CD4-positive, alpha-beta memory T cell (primary cell): ENCODE results near the gene COL27A1. TPM values are rescaled to one million over a fixed set of nuclear protein-coding genes. Genes with fewer than 3 reads are reported as not detected.
"Not testable (repeated sequence)": the region's sequence is repeated elsewhere in the genome, so short reads cannot be mapped to it uniquely, and the experiment has no call there.

Source experiments
- CTCF ChIA-PET: fragments of 350-600 bp; sonication (Branson Sonifier 250); formaldehyde crosslinking; loops from one replicate; lab custom pipeline; 2021; ENCODE audit warnings: inconsistent platforms; ENCODE audit not compliant: partially characterized antibody; lab: Charles Lee
- POLR2A ChIA-PET: fragments of 350-600 bp; sonication (Branson Sonifier 250); formaldehyde crosslinking; loops from one replicate; lab custom pipeline; 2021; ENCODE audit not compliant: partially characterized antibody; lab: Charles Lee
- DNase-seq, 5 donors: peaks; one replicate each; pipeline versions ENCODE4 v3.0.0 to v3.0.0-alpha.2; 2020 to 2022; ENCODE audit warnings: mixed read lengths in 1 of 5
- H3K27ac ChIP-seq: one replicate; pipeline ENCODE4 v1.7.0; 2013; ENCODE audit warnings: low read depth, low read length
- H3K27me3 ChIP-seq: 2 replicates; pipeline ENCODE4 v1.7.0; 2013; ENCODE audit warnings: mild to moderate bottlenecking, low read length, moderate library complexity; ENCODE audit not compliant: insufficient read depth
- H3K36me3 ChIP-seq: 2 replicates; pipeline ENCODE4 v1.7.0; 2013; ENCODE audit warnings: mild to moderate bottlenecking, low read length, moderate library complexity; ENCODE audit not compliant: insufficient read depth
- H3K4me1 ChIP-seq: 2 replicates; pipeline ENCODE4 v1.7.0; 2013; ENCODE audit warnings: mild to moderate bottlenecking, low read length, moderate library complexity; ENCODE audit not compliant: insufficient read depth
- H3K4me3 ChIP-seq, 2 donors: one replicate each; pipeline ENCODE4 v1.7.0; 2013; ENCODE audit warnings: low read length in 2 of 2, mild to moderate bottlenecking in 1 of 2
- H3K9me3 ChIP-seq, 2 donors: one replicate each; pipeline ENCODE4 v1.7.0; 2013; ENCODE audit warnings: low read length in 2 of 2, control low read depth in 1 of 2; ENCODE audit not compliant: control insufficient read depth in 1 of 2
- H3K27ac Mint-ChIP-seq, 7 donors: one replicate each; pipeline ENCODE4 v1.8.0; 2020 to 2021; ENCODE audit warnings: mixed read lengths in 7 of 7, mild to moderate bottlenecking in 6 of 7, inconsistent platforms in 3 of 7, moderate library complexity in 3 of 7
- H3K27me3 Mint-ChIP-seq, 2 donors: one replicate each; pipeline ENCODE4 v1.8.0; 2020 to 2021; ENCODE audit warnings: mixed read lengths in 2 of 2
- H3K36me3 Mint-ChIP-seq, 2 donors: one replicate each; pipeline ENCODE4 v1.8.0; 2020 to 2021; ENCODE audit warnings: mixed read lengths in 2 of 2, inconsistent platforms in 1 of 2, mild to moderate bottlenecking in 1 of 2
- H3K4me1 Mint-ChIP-seq, 4 donors: one replicate each; pipeline ENCODE4 v1.8.0; 2020 to 2021; ENCODE audit warnings: mixed read lengths in 4 of 4, mild to moderate bottlenecking in 1 of 4
- H3K4me3 Mint-ChIP-seq, 8 donors: one replicate each; pipeline ENCODE4 v1.8.0; 2020 to 2021; ENCODE audit warnings: mixed read lengths in 8 of 8, mild to moderate bottlenecking in 7 of 8, moderate library complexity in 6 of 8, inconsistent platforms in 3 of 8
- H3K9me3 Mint-ChIP-seq, 8 donors: one replicate each; pipeline ENCODE4 v1.8.0; 2020 to 2021; ENCODE audit warnings: mixed read lengths in 8 of 8, mild to moderate bottlenecking in 5 of 8, inconsistent platforms in 3 of 8, moderate library complexity in 1 of 8
- intact Hi-C: fragments of 100-400 bp; cut with micrococcal nuclease; formaldehyde crosslinking; loops from one replicate; pipeline ENCODE4 v1.15.1; 2023
- polyA plus RNA-seq, 2 donors: library from polyadenylated mRNA; unstranded; fragments of 300-500 nt; fragmentation: Illumina TruSeq; gene quantifications; one replicate each; pipeline ENCODE4 v1.2.3, GENCODE V29; 2021
- total RNA-seq, 2 experiments: library from RNA; stranded (reverse); gene quantifications; one replicate each; pipeline ENCODE4 v1.2.3, GENCODE V29; 2021

Gene COL27A1
- total and polyA plus RNA-seq, 4 experiments from 2014 or later, result 1.3 TPM; not detected in 2

DNA sequence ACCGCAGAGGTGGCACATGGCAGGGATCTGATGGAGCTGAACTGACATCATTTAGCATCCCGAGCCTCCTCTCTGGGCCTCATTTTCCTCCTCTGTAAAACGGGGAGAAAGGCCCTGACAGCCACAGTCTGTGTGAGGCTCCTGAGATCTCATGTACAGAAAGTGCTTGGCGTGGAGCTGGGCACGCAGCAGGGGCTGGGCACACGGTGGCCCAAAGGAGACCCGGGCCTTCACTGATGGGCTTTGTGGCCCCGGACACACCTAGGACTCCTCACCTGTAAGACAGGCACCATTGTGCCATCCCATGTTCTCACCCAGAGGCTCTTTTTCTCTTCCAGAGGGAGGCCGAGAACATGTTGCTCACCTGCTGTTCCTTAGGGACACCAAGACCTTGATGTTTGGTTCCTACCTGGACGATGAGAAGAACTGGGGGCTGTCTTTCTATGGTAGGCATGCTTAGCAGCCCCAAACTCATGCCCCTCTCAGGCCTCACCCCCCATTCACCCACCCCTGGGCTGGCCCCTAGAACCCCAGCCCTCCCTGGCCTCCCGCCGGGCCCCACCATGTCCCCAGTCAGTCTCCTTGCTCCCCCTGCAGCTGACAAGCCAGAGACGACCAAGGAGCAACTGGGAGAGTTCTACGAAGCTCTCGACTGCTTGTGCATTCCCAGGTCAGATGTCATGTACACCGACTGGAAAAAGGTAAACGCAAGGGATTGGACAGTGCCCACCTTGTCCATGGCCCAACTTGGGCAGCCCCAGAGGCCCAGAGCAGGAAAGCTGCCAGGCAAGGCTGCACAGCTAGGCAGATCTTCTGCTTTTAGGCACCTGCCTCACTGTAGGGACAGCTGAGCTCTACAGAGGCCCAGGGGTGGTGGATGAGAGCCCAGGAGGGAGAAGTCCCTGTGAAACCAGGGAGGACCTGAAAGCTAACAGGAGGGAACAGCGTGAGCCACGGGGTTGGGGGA lies 176.2 kb downstream of the COL27A1 start:
- H3K9me3 Mint-ChIP-seq, H3K27me3 ChIP-seq, H3K4me1 ChIP-seq, H3K4me3 ChIP-seq, H3K9me3 ChIP-seq, H3K27me3 Mint-ChIP-seq, H3K27ac ChIP-seq, DNase-seq: not testable (repeated sequence)
- intact Hi-C loops, result loop anchor here (10.0 kb wide), 1 partner anchor 173 kb away; the partner anchor contains the start of gene WHRN
- ChIA-PET CTCF (interaction anchor here (1.3 kb wide), 1 partner anchor 71 kb away, joined by 3 read pairs; no protein-coding TSS in a partner anchor), POLR2A (interaction anchor here (0.9 to 1.7 kb wide), 9 partner anchors 13 to 261 kb away, joined by 3 to 9 read pairs (median 4); partner anchors contain the start of genes AKNA and ATP6V1G1)
- Mint-ChIP-seq H3K36me3 (peaks cover 17% of the 10 kb centered on the region in 2 donors), H3K27ac (peak overlapping the region in 6 of 7 donors; percentile 13 to 93 (median 57)), H3K4me1 (peaks cover 9 to 28% (median 17%) of the 10 kb centered on the region in 4 donors), H3K4me3 (peak overlapping the region in 1 of 8 donors; percentile 6)
- peaks cover 10% of the 10 kb centered on the region for H3K36me3 ChIP-seq

DNA sequence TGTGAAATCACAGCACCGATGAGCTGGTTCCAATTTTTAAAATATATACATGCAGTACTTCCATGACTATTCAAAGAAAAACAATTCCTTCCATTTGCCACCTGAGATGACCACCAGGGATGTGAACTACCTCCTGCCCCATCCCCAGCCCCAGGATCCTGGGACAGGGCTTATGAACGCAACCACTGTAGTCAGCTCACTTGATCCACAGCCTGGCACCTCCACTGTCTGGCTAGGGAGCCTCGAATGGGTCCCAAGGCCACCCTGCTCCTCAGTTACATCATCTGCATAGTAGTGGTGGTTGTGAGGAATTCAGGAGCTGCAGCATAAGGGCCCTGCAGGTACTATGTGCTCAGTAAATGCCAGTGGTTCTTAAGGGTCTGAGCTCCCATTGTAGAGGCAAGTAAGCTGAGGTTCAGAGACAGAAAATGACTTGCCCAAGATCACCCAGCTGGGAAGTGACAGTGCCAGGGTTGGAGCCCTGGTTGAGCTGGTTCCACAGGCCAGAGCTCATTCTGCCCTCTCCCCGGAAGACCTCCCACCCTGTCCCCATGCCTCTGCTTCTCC lies 177.2 kb downstream of the COL27A1 start:
- Mint-ChIP-seq H3K36me3 (peaks cover 25 to 26% of the 10 kb centered on the region in 2 donors), H3K4me1 (peaks cover 9 to 28% (median 17%) of the 10 kb centered on the region in 4 donors), H3K4me3 (peak overlapping the region in 1 of 8 donors; percentile 61), H3K27ac (peak overlapping the region in 6 of 7 donors; percentile 25 to 81 (median 64))
- H3K9me3 Mint-ChIP-seq, DNase-seq, H3K27me3 ChIP-seq, H3K9me3 ChIP-seq, H3K4me3 ChIP-seq, H3K27me3 Mint-ChIP-seq, H3K4me1 ChIP-seq, H3K27ac ChIP-seq: not testable (repeated sequence)
- intact Hi-C loops, result loop anchor here (10.0 kb wide), 1 partner anchor 172 kb away; the partner anchor contains the start of gene WHRN
- H3K36me3 ChIP-seq, result peaks cover 17% of the 10 kb centered on the region
- ChIA-PET POLR2A (interaction anchor here (0.9 to 1.7 kb wide), 8 partner anchors 12 to 255 kb away, joined by 3 to 9 read pairs (median 4); partner anchors contain the start of genes AKNA and ATP6V1G1), CTCF (interaction anchor here (1.3 kb wide), 1 partner anchor 70 kb away, joined by 3 read pairs; no protein-coding TSS in a partner anchor)

DNA sequence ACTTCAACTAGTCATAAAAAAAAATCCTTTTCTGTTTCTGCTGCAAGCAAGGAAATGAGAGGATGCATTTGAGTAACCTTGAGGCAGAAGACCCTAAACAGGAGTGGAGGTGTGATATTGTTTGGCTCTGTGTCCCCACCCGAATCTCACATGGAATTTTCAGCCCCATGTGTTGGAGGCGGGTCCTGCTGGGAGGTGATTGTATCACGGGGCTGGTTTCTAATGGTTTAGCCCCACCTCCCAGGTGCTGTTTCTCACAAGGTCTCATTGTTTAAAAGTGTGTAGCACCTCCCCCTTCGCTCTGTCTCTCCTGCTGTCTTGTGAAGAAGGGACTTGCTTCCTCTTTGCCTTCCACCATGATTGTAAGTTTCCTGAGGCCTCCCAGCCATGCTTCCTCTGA lies 178.4 kb downstream of the COL27A1 start:
- H3K27ac ChIP-seq, H3K9me3 Mint-ChIP-seq, H3K4me3 Mint-ChIP-seq, H3K4me3 ChIP-seq, CTCF ChIA-PET, POLR2A ChIA-PET, H3K4me1 ChIP-seq, H3K9me3 ChIP-seq, H3K27me3 ChIP-seq, H3K27ac Mint-ChIP-seq, H3K27me3 Mint-ChIP-seq, DNase-seq: not testable (repeated sequence)
- Mint-ChIP-seq H3K4me1 (peaks cover 10 to 28% (median 17%) of the 10 kb centered on the region in 4 donors), H3K36me3 (peaks cover 32 to 38% of the 10 kb centered on the region in 2 donors)
- peaks cover 28% of the 10 kb centered on the region for H3K36me3 ChIP-seq
- intact Hi-C loops, result loop anchor here (10.0 kb wide), 1 partner anchor 171 kb away; the partner anchor contains the start of gene WHRN

DNA sequence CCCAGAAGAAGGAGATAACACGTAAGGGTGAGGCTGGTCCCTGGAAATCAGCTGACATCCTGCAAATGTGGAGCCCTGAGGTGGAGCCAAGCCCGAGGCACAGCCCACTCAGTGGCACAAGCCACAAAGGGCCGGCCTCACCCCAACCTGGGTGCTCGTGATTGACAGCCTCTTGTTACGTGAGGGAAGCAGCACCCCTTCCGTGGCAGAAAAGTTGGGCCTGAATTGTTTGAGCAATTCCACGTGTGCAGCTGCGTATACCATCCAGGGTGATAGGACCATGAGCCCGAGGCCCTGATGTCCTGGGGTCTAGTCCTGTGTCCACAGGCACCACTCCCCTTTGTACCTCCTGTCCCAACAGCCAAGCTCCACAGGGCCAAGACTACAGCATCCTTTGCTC lies 179.2 kb downstream of the COL27A1 start:
- H3K36me3 ChIP-seq, result peaks cover 36% of the 10 kb centered on the region
- intact Hi-C loops, result loop anchor here (10.0 kb wide), 1 partner anchor 170 kb away; the partner anchor contains the start of gene WHRN
- no peak overlapping the region for H3K27ac ChIP-seq
- Mint-ChIP-seq H3K27me3 (no peaks in the 10 kb centered on the region), H3K4me1 (peaks cover 10 to 35% (median 17%) of the 10 kb centered on the region in 4 donors), H3K27ac (peak overlapping the region in 1 of 7 donors; percentile 5), H3K36me3 (peaks cover 40 to 46% of the 10 kb centered on the region in 2 donors), H3K9me3 (peaks cover 0 to 6% (median 0%) of the 10 kb centered on the region in 8 donors), H3K4me3 (no peak overlapping the region)
- POLR2A ChIA-PET, result interaction anchor here (0.6 kb wide), 1 partner anchor 70 kb away, joined by 3 read pairs; no protein-coding TSS in a partner anchor
- no peak for DNase-seq
- no peaks in the 10 kb centered on the region for H3K9me3 ChIP-seq
- no peaks in the 10 kb centered on the region for H3K27me3 ChIP-seq
- no peaks in the 10 kb centered on the region for H3K4me1 ChIP-seq
- CTCF ChIA-PET, result no interaction called here
- H3K4me3 ChIP-seq, result no peak overlapping the region

DNA sequence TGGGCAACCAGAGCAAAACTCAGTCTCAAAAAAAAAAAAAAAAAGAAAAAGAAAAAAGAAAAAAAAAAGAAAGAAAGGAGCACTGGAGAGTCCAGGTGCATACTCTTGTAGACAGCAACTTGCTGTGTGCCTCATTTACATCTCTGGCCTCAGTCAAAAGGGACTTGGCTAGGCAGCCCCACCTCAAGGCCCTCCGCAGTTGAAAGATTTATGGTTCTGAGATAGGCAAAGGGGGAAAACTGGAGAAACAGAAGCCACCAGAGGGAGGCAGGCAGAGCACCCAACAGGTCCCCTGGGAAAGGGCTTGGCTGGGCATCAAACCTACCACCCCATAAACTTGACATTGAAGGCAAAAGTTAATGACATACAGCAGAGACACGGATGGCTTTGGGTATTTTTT lies 180.4 kb downstream of the COL27A1 start:
- peaks cover 12 to 34% (median 15%) of the 10 kb centered on the region in 4 donors for H3K4me1 Mint-ChIP-seq
- peaks cover 0 to 3% (median 0%) of the 10 kb centered on the region in 8 donors for H3K9me3 Mint-ChIP-seq
- DNase-seq, result no peak
- Histone ChIP-seq H3K27ac (no peak overlapping the region), H3K9me3 (no peaks in the 10 kb centered on the region), H3K4me1 (no peaks in the 10 kb centered on the region), H3K36me3 (peaks cover 48% of the 10 kb centered on the region), H3K27me3 (no peaks in the 10 kb centered on the region), H3K4me3 (no peak overlapping the region)
- ChIA-PET CTCF (interaction anchor here (0.9 to 6.9 kb wide), 3 partner anchors 11 to 318 kb away, joined by 3 to 55 read pairs (median 4); no protein-coding TSS in a partner anchor), POLR2A (interaction anchor here (0.9 to 2.0 kb wide), 4 partner anchors 32 to 52 kb away, joined by 3 to 14 read pairs (median 9); partner anchors contain the start of gene AKNA)
- H3K4me3 Mint-ChIP-seq, result no peak overlapping the region
- intact Hi-C loops, result loop anchor here (10.0 kb wide), 1 partner anchor 169 kb away; the partner anchor contains the start of gene WHRN
- peaks cover 50 to 57% of the 10 kb centered on the region in 2 donors for H3K36me3 Mint-ChIP-seq
- peak overlapping the region in 2 of 7 donors; percentile 7 to 21 for H3K27ac Mint-ChIP-seq
- no peaks in the 10 kb centered on the region for H3K27me3 Mint-ChIP-seq

DNA sequence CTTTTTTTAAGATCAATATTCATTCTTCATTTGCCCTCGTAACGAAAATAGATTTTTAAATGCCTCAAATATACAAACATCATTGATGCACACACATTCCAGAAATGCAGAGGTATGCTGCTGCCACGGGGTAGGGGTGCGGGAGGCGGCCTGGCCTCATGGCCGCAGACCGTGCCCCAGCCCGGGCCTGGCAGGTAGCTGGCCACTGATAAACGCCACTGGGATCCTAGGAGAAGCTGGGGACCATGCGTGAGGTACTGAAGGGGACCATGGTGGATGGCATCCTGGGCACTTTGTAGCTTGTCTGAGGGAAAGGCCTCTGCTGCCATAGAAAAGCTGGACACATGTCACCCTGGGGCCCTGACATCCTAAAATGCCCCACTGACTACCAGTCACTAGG lies 180.8 kb downstream of the COL27A1 start:
- H3K4me3 ChIP-seq, result no peak overlapping the region
- no peak overlapping the region for H3K4me3 Mint-ChIP-seq
- no peaks in the 10 kb centered on the region for H3K9me3 ChIP-seq
- ChIA-PET POLR2A (interaction anchor here (0.9 to 2.0 kb wide), 4 partner anchors 31 to 52 kb away, joined by 3 to 14 read pairs (median 9); partner anchors contain the start of gene AKNA), CTCF (interaction anchor here (0.9 to 6.9 kb wide), 5 partner anchors 11 to 317 kb away, joined by 3 to 55 read pairs (median 4); no protein-coding TSS in a partner anchor)
- H3K4me1 Mint-ChIP-seq, result peaks cover 10 to 30% (median 13%) of the 10 kb centered on the region in 4 donors
- H3K27me3 ChIP-seq, result no peaks in the 10 kb centered on the region
- no peak overlapping the region for H3K27ac ChIP-seq
- H3K36me3 Mint-ChIP-seq, result peaks cover 54 to 61% of the 10 kb centered on the region in 2 donors
- peaks cover 52% of the 10 kb centered on the region for H3K36me3 ChIP-seq
- DNase-seq, result no peak
- intact Hi-C loops, result loop anchor here (10.0 kb wide), 1 partner anchor 169 kb away; the partner anchor contains the start of gene WHRN
- H3K9me3 Mint-ChIP-seq, result peaks cover 0 to 2% (median 0%) of the 10 kb centered on the region in 8 donors
- no peaks in the 10 kb centered on the region for H3K4me1 ChIP-seq
- peak overlapping the region in 1 of 7 donors; percentile 21 for H3K27ac Mint-ChIP-seq
- no peaks in the 10 kb centered on the region for H3K27me3 Mint-ChIP-seq
